ENCODE measurements around the gene HACD1. TPM values are rescaled to one million over a fixed set of nuclear protein-coding genes. Genes with fewer than 3 reads are reported as not detected.

HACD1 gene
- total and polyA plus RNA-seq, 2 donors (not counting 1 experiment from before 2014, with no cell fraction given) = 37.7 to 53.4 TPM

DNA sequence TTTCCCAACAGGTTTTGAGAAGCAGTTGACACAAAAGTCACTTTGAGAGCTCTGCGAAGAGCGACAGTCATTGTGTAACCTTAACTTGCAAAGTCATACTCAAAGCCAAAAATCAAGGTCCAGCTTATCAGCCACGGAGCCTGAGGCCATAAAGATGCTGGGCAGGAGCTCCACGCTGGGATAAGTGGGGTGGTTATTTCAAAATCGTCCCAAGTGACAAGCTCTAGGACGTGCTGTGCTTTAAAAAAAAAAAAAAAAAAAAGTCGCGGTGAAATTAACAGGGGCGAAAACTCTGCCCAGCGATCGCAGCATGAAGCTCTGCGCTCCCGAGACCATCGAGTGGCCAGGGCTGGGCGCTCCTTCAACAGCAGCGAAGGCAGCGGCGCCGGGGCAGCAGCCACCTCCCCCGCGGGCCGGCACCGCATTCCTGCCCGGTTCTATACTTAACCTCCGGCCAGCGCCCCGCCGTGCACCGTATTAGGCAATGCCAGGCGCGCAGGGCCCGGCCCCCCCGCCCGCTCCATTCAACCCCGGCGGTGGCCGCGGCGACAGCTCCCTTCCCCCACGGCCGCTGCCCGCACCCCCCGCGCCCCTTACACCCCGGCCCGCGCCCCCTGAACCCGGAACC, 657 bp downstream of the HACD1 start:
- H3K4me1 ChIP-seq (ENCODE audit: control insufficient read depth, extremely low read depth, insufficient read depth, low read length) = no peaks in the 10 kb centered on the region
- no peaks in the 10 kb centered on the region for H4K20me1 ChIP-seq (ENCODE audit: control insufficient read depth, extremely low read depth, insufficient read depth, low read length)
- no peaks in the 10 kb centered on the region for H3K36me3 ChIP-seq (ENCODE audit: control insufficient read depth, insufficient read depth, low read length)
- TF ChIP-seq EZH2 (IDR thresholded peaks at IDR 0.05; ENCODE audit: low read length, missing control alignments) = no peak
- TF ChIP-seq, protein P1, sequence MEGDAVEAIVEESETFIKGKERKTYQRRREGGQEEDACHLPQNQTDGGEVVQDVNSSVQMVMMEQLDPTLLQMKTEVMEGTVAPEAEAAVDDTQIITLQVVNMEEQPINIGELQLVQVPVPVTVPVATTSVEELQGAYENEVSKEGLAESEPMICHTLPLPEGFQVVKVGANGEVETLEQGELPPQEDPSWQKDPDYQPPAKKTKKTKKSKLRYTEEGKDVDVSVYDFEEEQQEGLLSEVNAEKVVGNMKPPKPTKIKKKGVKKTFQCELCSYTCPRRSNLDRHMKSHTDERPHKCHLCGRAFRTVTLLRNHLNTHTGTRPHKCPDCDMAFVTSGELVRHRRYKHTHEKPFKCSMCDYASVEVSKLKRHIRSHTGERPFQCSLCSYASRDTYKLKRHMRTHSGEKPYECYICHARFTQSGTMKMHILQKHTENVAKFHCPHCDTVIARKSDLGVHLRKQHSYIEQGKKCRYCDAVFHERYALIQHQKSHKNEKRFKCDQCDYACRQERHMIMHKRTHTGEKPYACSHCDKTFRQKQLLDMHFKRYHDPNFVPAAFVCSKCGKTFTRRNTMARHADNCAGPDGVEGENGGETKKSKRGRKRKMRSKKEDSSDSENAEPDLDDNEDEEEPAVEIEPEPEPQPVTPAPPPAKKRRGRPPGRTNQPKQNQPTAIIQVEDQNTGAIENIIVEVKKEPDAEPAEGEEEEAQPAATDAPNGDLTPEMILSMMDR (conservative IDR thresholded peaks at IDR 0.05 in 1 of 2, IDR thresholded peaks at IDR 0.05 in 1 of 2; ENCODE audit: low read depth in 1 of 2, low read length in 2 of 2) = no peak
- peak overlapping the region; percentile 55 for H3K4me2 ChIP-seq (ENCODE audit: extremely low read depth, insufficient read depth, low read length)
- H3K79me2 ChIP-seq (ENCODE audit: control insufficient read depth, insufficient read depth, low read length) = no peaks in the 10 kb centered on the region
- peak overlapping the region; percentile 69 for H3K9ac ChIP-seq (ENCODE audit: insufficient read depth, low read length)
- DNase-seq (ENCODE audit: low read depth in 2 of 2) = peak; percentile 45 to 67
- no peaks in the 10 kb centered on the region for H3K27me3 ChIP-seq (ENCODE audit: control insufficient read depth, insufficient read depth, low read length)
- H2AFZ ChIP-seq (ENCODE audit: low read length) = peak overlapping the region; percentile 6
- no peaks in the 10 kb centered on the region for H3K9me3 ChIP-seq (ENCODE audit: control insufficient read depth, insufficient read depth, low read depth, low read length)
- peak overlapping the region; percentile 57 to 80 (median 67) for H3K4me3 ChIP-seq (replicated peaks in 1 of 4; ENCODE audit: control extremely low read depth in 1 of 4, insufficient read depth in 1 of 4, low read depth in 3 of 4, low read length in 4 of 4)
- H3K27ac ChIP-seq (ENCODE audit: insufficient read depth, low read length) = peak overlapping the region; percentile 54

DNA sequence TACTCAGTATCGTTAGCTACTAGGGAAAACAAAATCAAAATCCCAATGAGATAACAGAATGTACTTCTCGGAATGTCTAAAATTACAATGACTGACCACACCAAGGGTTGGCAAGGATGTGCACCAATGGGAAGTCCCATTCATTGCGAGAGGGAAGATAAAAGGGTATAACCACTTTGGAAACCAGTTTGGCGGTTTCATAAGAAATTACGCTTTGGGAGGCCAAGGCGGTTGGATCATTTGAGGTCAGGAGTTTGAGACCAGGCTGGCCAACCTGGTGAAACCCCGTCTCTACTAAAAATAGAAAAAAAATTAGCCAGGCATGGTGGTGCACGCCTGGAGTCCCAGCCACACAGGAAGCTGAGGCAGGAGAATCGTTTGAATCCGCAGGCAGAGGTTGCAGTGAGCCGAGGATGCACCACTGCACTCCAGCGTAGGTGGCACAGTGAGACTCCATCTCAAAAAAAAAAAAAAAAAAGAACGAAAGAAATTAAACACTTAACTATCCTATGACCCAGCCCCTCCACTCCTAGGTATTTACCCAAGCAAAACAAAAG, 7.6 kb downstream of the HACD1 start:
- DNase-seq (ENCODE audit: low read depth in 2 of 2) = no peak
- no peaks in the 10 kb centered on the region for H3K27me3 ChIP-seq (ENCODE audit: control insufficient read depth, insufficient read depth, low read length)
- H3K36me3 ChIP-seq (ENCODE audit: control insufficient read depth, insufficient read depth, low read length) = no peaks in the 10 kb centered on the region
- H3K4me3 ChIP-seq (replicated peaks in 1 of 4; ENCODE audit: control extremely low read depth in 1 of 4, insufficient read depth in 1 of 4, low read depth in 3 of 4, low read length in 4 of 4) = no peak overlapping the region
- H3K4me1 ChIP-seq (ENCODE audit: control insufficient read depth, extremely low read depth, insufficient read depth, low read length) = no peaks in the 10 kb centered on the region
- no peaks in the 10 kb centered on the region for H4K20me1 ChIP-seq (ENCODE audit: control insufficient read depth, extremely low read depth, insufficient read depth, low read length)
- TF ChIP-seq, protein P1 (conservative IDR thresholded peaks at IDR 0.05 in 1 of 2, IDR thresholded peaks at IDR 0.05 in 1 of 2; ENCODE audit: low read depth in 1 of 2, low read length in 2 of 2) = no peak
- TF ChIP-seq EZH2 (IDR thresholded peaks at IDR 0.05; ENCODE audit: low read length, missing control alignments) = no peak
- H3K9ac ChIP-seq (ENCODE audit: insufficient read depth, low read length) = no peak overlapping the region
- no peaks in the 10 kb centered on the region for H3K79me2 ChIP-seq (ENCODE audit: control insufficient read depth, insufficient read depth, low read length)
- no peak overlapping the region for H2AFZ ChIP-seq (ENCODE audit: low read length)
- no peaks in the 10 kb centered on the region for H3K9me3 ChIP-seq (ENCODE audit: control insufficient read depth, insufficient read depth, low read depth, low read length)
- H3K4me2 ChIP-seq (ENCODE audit: extremely low read depth, insufficient read depth, low read length) = no peak overlapping the region
- H3K27ac ChIP-seq (ENCODE audit: insufficient read depth, low read length) = no peak overlapping the region

DNA sequence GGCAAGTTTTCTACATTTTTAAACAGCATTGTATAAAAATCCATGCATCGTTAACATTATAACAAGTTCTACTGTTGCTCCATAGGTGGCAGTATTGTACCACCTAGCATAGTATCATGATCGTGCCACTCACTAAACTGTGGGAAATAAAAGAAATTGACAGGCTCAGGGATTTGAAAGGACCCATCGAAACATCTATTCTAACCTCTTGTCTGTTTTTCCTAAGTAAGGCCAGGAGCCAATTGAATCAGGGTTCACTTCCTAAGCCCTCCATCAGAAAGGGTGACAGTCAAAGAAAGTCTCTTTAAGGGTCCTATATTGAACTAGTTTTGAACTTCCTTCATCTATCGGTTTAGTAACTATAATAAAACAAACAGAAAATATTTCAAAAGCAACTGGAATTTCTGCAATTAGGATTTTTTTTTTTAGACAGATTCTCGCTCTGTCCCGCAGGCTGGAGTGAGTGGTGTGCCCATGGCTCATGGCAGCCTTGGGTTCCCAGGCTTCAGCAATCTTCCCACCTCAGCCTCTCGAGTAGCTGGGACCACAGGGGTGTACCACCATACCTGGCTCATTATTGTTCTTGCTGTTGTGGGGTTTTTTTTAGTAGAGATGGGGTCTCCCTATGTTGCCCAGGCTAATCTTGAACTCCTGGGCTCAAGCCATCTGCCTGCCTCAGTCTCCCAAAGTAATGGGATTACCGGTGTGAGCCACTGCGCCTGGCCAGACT, 9.4 kb downstream of the HACD1 start:
- peak overlapping the region in 1 of 4 experiments; percentile 9 for H3K4me3 ChIP-seq (replicated peaks in 1 of 4; ENCODE audit: control extremely low read depth in 1 of 4, insufficient read depth in 1 of 4, low read depth in 3 of 4, low read length in 4 of 4)
- H2AFZ ChIP-seq (ENCODE audit: low read length) = no peak overlapping the region
- H3K4me2 ChIP-seq (ENCODE audit: extremely low read depth, insufficient read depth, low read length) = no peak overlapping the region

More for the DNA sequence above, 9.4 kb downstream of the HACD1 start:
- no peak overlapping the region for H3K27ac ChIP-seq (ENCODE audit: insufficient read depth, low read length)
- peak; percentile 47 to 76 for DNase-seq (ENCODE audit: low read depth in 2 of 2)
- no peaks in the 10 kb centered on the region for H3K36me3 ChIP-seq (ENCODE audit: control insufficient read depth, insufficient read depth, low read length)
- no peaks in the 10 kb centered on the region for H4K20me1 ChIP-seq (ENCODE audit: control insufficient read depth, extremely low read depth, insufficient read depth, low read length)
- no peak for TF ChIP-seq EZH2 (IDR thresholded peaks at IDR 0.05; ENCODE audit: low read length, missing control alignments)
- TF ChIP-seq, protein P1 (conservative IDR thresholded peaks at IDR 0.05 in 1 of 2, IDR thresholded peaks at IDR 0.05 in 1 of 2; ENCODE audit: low read depth in 1 of 2, low read length in 2 of 2) = peak; percentile 77 to 78
- H3K4me1 ChIP-seq (ENCODE audit: control insufficient read depth, extremely low read depth, insufficient read depth, low read length) = no peaks in the 10 kb centered on the region
- H3K9me3 ChIP-seq (ENCODE audit: control insufficient read depth, insufficient read depth, low read depth, low read length) = no peaks in the 10 kb centered on the region
- H3K79me2 ChIP-seq (ENCODE audit: control insufficient read depth, insufficient read depth, low read length) = no peaks in the 10 kb centered on the region
- H3K9ac ChIP-seq (ENCODE audit: insufficient read depth, low read length) = no peak overlapping the region
- no peaks in the 10 kb centered on the region for H3K27me3 ChIP-seq (ENCODE audit: control insufficient read depth, insufficient read depth, low read length)

All from fibroblast of lung (primary cell).